GM12878 (cell line): ENCODE data around the gene ZNHIT1. TPM values are rescaled to one million over a fixed set of nuclear protein-coding genes. Genes with fewer than 3 reads are reported as not detected.

ENCODE experiments used
- ATAC-seq: fragments of 200-7000 bp; cut with Tn5 transposase; 3 replicates; pipeline ENCODE4 v1.9.1; 2020; ENCODE audit warnings: mild to moderate bottlenecking, moderate library complexity
- BruUV-seq: library from RNA; stranded (reverse); fragments of 400-500 nt; replicated peaks from 2 replicates; lab custom pipeline; 2021; lab: Mats Ljungman, UMichigan
- CTCF ChIA-PET: fragments of 300-600 bp; sonication (Branson Sonifier 250); formaldehyde crosslinking; extraction: SDS; loops from one replicate; lab custom pipeline; 2021; ENCODE audit warnings: inconsistent platforms; lab: Yijun Ruan, JAX
- POLR2A ChIA-PET: fragments of 350-600 bp; formaldehyde crosslinking; extraction: SDS; loops from one replicate; lab custom pipeline; 2021; ENCODE audit warnings: inconsistent platforms; lab: Charles Lee
- RAD21 ChIA-PET: fragments of 300-600 bp; sonication (Branson Sonifier 250); formaldehyde crosslinking; loops from one replicate; lab custom pipeline; 2023; ENCODE audit warnings: antibody characterized with exemption; ENCODE audit not compliant: unreplicated experiment; lab: Charles Lee
- SMC1A ChIA-PET: fragments of 300-600 bp; sonication (Branson Sonifier 250); formaldehyde crosslinking; loops from one replicate; lab custom pipeline; 2023; ENCODE audit not compliant: unreplicated experiment, uncharacterized antibody; lab: Charles Lee
- DNase-seq: peaks from one replicate; pipeline ENCODE4 v3.0.0-alpha.2; 2011; ENCODE audit warnings: low read depth, low spot score
- FAIRE-seq: peaks from 3 replicates; lab custom pipeline; 2011; peaks lifted over from hg19 to GRCh38; lab: Jason Lieb, UNC
- H2AFZ ChIP-seq: 2 replicates; pipeline ENCODE4 v1.6.0; 2011; ENCODE audit warnings: low read depth, low read length, control low read depth; ENCODE audit not compliant: control insufficient read depth
- H3K27ac ChIP-seq: 2 replicates; pipeline ENCODE4 v1.5.1; 2011; ENCODE audit warnings: control low read depth; ENCODE audit not compliant: control insufficient read depth, insufficient read depth
- H3K27me3 ChIP-seq, 2 experiments: replicated peaks in 1 of 2; 2 replicates each; pipeline versions ENCODE4 v1.6.0 to v1.6.1; 2011; ENCODE audit warnings: low read length in 1 of 2; ENCODE audit not compliant: control insufficient read depth in 2 of 2, insufficient read depth in 2 of 2
- H3K36me3 ChIP-seq, 2 experiments: 2 replicates each; pipeline ENCODE4 v1.5.1; 2011; ENCODE audit warnings: low read length in 1 of 2; ENCODE audit not compliant: control insufficient read depth in 2 of 2, insufficient read depth in 2 of 2
- H3K4me1 ChIP-seq: 2 replicates; pipeline ENCODE4 v1.6.1; 2011; ENCODE audit warnings: mild to moderate bottlenecking, low read length, moderate library complexity, mixed read lengths; ENCODE audit not compliant: control insufficient read depth, insufficient read depth
- H3K4me2 ChIP-seq: 2 replicates; pipeline ENCODE4 v1.6.0; 2011; ENCODE audit warnings: control low read depth; ENCODE audit not compliant: control insufficient read depth, insufficient read depth
- H3K4me3 ChIP-seq: fragments of 200-600 bp; sonication (generic); 2 replicates; pipeline ENCODE4 v1.5.1; 2016
- H3K79me2 ChIP-seq: 2 replicates; pipeline ENCODE4 v1.6.0; 2011; ENCODE audit warnings: low read length; ENCODE audit not compliant: control insufficient read depth, insufficient read depth
- H3K9ac ChIP-seq: 2 replicates; pipeline ENCODE4 v1.8.0; 2011; ENCODE audit warnings: low read length, control low read depth, mixed read lengths; ENCODE audit not compliant: control insufficient read depth, insufficient read depth
- H3K9me3 ChIP-seq: replicated peaks from 3 replicates; pipeline ENCODE4 v1.5.1; 2011; ENCODE audit warnings: mild to moderate bottlenecking, low read length; ENCODE audit not compliant: control insufficient read depth, insufficient read depth
- H4K20me1 ChIP-seq: 2 replicates; pipeline ENCODE4 v1.6.0; 2011; ENCODE audit not compliant: control insufficient read depth, insufficient read depth
- ATF2 ChIP-seq: IDR thresholded peaks from 2 replicates; pipeline ENCODE4 v1.6.1; 2012; ENCODE audit warnings: low read length, inconsistent platforms
- BACH1 ChIP-seq: fragments of 450-650 bp; IDR thresholded peaks from 2 replicates; pipeline ENCODE4 v1.6.1; 2017; ENCODE audit warnings: mild to moderate bottlenecking, borderline replicate concordance
- CREM ChIP-seq: IDR thresholded peaks from 2 replicates; pipeline ENCODE4 v1.6.1; 2014; ENCODE audit warnings: antibody characterized with exemption, low read depth
- EGR1 ChIP-seq, 2 experiments: IDR thresholded peaks; 1 replicate in 1 of 2; 2 replicates in 1 of 2; pipeline ENCODE4 v1.6.1; 2011 to 2012; ENCODE audit warnings: low read depth in 2 of 2, low read length in 2 of 2, borderline replicate concordance in 1 of 2, mild to moderate bottlenecking in 1 of 2, moderate library complexity in 1 of 2
- ELK1 ChIP-seq: IDR thresholded peaks from 2 replicates; pipeline ENCODE4 v1.6.1; 2012; ENCODE audit warnings: low read depth, low read length, improper control_type of control experiment
- GABPA ChIP-seq: IDR thresholded peaks from 2 replicates; pipeline ENCODE4 v1.6.1; 2014; ENCODE audit warnings: antibody characterized with exemption, low read depth, mild to moderate bottlenecking, inconsistent platforms
- RAD51 ChIP-seq: fragments of 450-650 bp; IDR thresholded peaks from 2 replicates; pipeline ENCODE4 v1.6.1; 2016; ENCODE audit warnings: moderate library complexity, mild to moderate bottlenecking, inconsistent platforms
- TAF1 ChIP-seq: IDR thresholded peaks from 2 replicates; pipeline ENCODE4 v1.6.1; 2011; ENCODE audit warnings: mild to moderate bottlenecking, low read depth, low read length, borderline replicate concordance
- WGBS: methylation state at CpG from one replicate; pipeline ENCODE4 v1.1.6; 2016; ENCODE audit warnings: low lambda C conversion rate; ENCODE audit not compliant: insufficient replicate concordance, insufficient coverage; ENCODE audit errors: missing lambda C conversion rate; 5-methylcytosine and 5-hydroxymethylcytosine counted together
- in situ Hi-C: fragments of 300-500 bp; cut with MboI; formaldehyde crosslinking; loops from 9 replicates; pipeline ENCODE4 v1.14.3; 2018; ENCODE audit warnings: mixed read lengths
- intact Hi-C: fragments of 100-400 bp; cut with micrococcal nuclease; formaldehyde crosslinking; loops from one replicate; pipeline ENCODE4 v1.14.2; 2022; ENCODE audit not compliant: unreplicated experiment
- polyA plus RNA-seq, 11 experiments: library from polyadenylated mRNA; depleted of rRNA in 4 of 11; unstranded in 6 of 11; stranded (reverse) in 5 of 11; fragments of >200 nt; fragmentation: Nextera tagmentation in 4 of 11; fragmentation: Illumina TruSeq in 1 of 11; extraction: Ambion mirVana in 4 of 11; extraction: Trizol in 1 of 11; gene quantifications; 1 replicate in 1 of 11; 2 replicates in 10 of 11; pipeline versions ENCODE4 v1.2.1 to v1.2.3, GENCODE V29; 2011 to 2016; ENCODE audit warnings: inconsistent platforms in 2 of 11, missing spikeins in 2 of 11, low read depth in 1 of 11
- total RNA-seq, 4 experiments: library from RNA; depleted of rRNA in 3 of 4; stranded (reverse); fragments of >200 nt in 3 of 4; fragmentation: Illumina TruSeq in 1 of 4; extraction: Trizol in 1 of 4; gene quantifications; 2 replicates each; pipeline versions ENCODE4 v1.2.1 to v1.2.3, GENCODE V29; 2013 to 2021
- TF ChIP-seq, protein P1 (sequence below): IDR thresholded peaks from 2 replicates; pipeline ENCODE4 v1.6.1; 2011; ENCODE audit warnings: mild to moderate bottlenecking, low read depth, low read length, moderate library complexity; ENCODE audit not compliant: insufficient replicate concordance

ZNHIT1 gene
- total and polyA plus RNA-seq, 10 of the 15 experiments (the other 5 are each of a cell fraction or from before 2014, with no cell fraction given), result 3.8 to 79.2 (median 44.5) TPM

- no TSS peak for BruUV-seq
- Histone ChIP-seq H3K36me3 (no peaks in the 10 kb centered on the region), H2AFZ (no peak overlapping the region), H3K27ac (no peak overlapping the region), H3K4me1 (peaks cover 8% of the 10 kb centered on the region), H3K4me3 (no peak overlapping the region), H3K79me2 (no peaks in the 10 kb centered on the region), H4K20me1 (no peaks in the 10 kb centered on the region), H3K4me2 (no peak overlapping the region), H3K9ac (no peak overlapping the region), H3K9me3 (no peaks in the 10 kb centered on the region; the same call in 2 of the 3 replicates), H3K27me3 (peaks cover 32 to 33% of the 10 kb centered on the region in 2 experiments)
- CTCF ChIA-PET, result interaction anchor here (0.6 to 6.1 kb wide), 8 partner anchors 12 to 1445 kb away, joined by 3 to 80 read pairs (median 3); partner anchors contain the start of gene TRIM56
- in situ Hi-C loops, result no loop called here
- SMC1A ChIA-PET, result interaction anchor here (1.0 to 2.6 kb wide), 5 partner anchors 13 to 120 kb away, joined by 3 to 10 read pairs (median 3); no protein-coding TSS in a partner anchor
- POLR2A ChIA-PET, result no interaction called here
- intact Hi-C loops, result no loop called here
- ATAC-seq (no peak), FAIRE-seq (no peak), DNase-seq (no peak)
- no peak for TF ChIP-seq EGR1 (IDR thresholded peaks at IDR 0.05; ENCODE audit: borderline replicate concordance in 1 of 2, low read depth in 2 of 2, low read length in 2 of 2)
- no peak for TF ChIP-seq CREM
- no peak for TF ChIP-seq TAF1
- TF ChIP-seq ELK1, result no peak
- no peak for TF ChIP-seq BACH1
- TF ChIP-seq RAD51, result no peak
- TF ChIP-seq, protein P1, sequence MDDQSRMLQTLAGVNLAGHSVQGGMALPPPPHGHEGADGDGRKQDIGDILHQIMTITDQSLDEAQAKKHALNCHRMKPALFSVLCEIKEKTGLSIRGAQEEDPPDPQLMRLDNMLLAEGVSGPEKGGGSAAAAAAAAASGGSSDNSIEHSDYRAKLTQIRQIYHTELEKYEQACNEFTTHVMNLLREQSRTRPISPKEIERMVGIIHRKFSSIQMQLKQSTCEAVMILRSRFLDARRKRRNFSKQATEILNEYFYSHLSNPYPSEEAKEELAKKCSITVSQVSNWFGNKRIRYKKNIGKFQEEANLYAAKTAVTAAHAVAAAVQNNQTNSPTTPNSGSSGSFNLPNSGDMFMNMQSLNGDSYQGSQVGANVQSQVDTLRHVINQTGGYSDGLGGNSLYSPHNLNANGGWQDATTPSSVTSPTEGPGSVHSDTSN, result no peak
- TF ChIP-seq GABPA, result no peak
- TF ChIP-seq ATF2, result no peak
- 8% methylated on average over 17 of the region's 17 CpGs for WGBS
- RAD21 ChIA-PET, result interaction anchor here (0.6 to 2.7 kb wide), 2 partner anchors 26 to 1087 kb away, joined by 3 to 20 read pairs; no protein-coding TSS in a partner anchor
These were observed 47.1 kb upstream of the ZNHIT1 start for GRCh38 chr7:101170617-101171441.
